Thoracic aorta (tissue), 2 donors: Measurements from ENCODE around the gene SBDS. TPM values are rescaled to one million over a fixed set of nuclear protein-coding genes. Genes with fewer than 3 reads are reported as not detected.
"Not testable (repeated sequence)": the region's sequence is repeated elsewhere in the genome, so short reads cannot be mapped to it uniquely, and the experiment has no call there.

Experiments used
- ATAC-seq: fragments of 150-250 bp; one replicate; pipeline ENCODE4 v1.8.0; 2017; ENCODE audit warnings: low read depth; ENCODE audit not compliant: insufficient number of reproducible peaks, low FRiP score
- DNase-seq: peaks from one replicate; pipeline ENCODE4 v3.0.0-alpha.2; 2020; ENCODE audit warnings: low spot score
- H3K27ac ChIP-seq, 2 donors: fragments of 200-600 bp; sonication (generic); 1 replicate in 1 of 2; 2 replicates in 1 of 2; pipeline ENCODE4 v1.5.1; 2016; ENCODE audit warnings: mild to moderate bottlenecking in 2 of 2, moderate library complexity in 2 of 2
- H3K27me3 ChIP-seq: fragments of 200-600 bp; sonication (generic); replicated peaks from 2 replicates; pipeline ENCODE4 v1.6.0; 2016; ENCODE audit warnings: mild to moderate bottlenecking; ENCODE audit not compliant: insufficient read depth
- H3K36me3 ChIP-seq: fragments of 200-600 bp; sonication (generic); one replicate; pipeline ENCODE4 v1.5.1; 2016
- H3K4me1 ChIP-seq, 2 donors: fragments of 200-600 bp; sonication (generic); 1 replicate in 1 of 2; 2 replicates in 1 of 2; pipeline versions ENCODE4 v1.5.1 to v1.6.0; 2016; ENCODE audit warnings: low read depth in 2 of 2, mild to moderate bottlenecking in 1 of 2; ENCODE audit not compliant: control insufficient read depth in 1 of 2
- H3K4me3 ChIP-seq: fragments of 200-600 bp; sonication (generic); 2 replicates; pipeline ENCODE4 v1.5.1; 2016; ENCODE audit warnings: mild to moderate bottlenecking
- H3K9me3 ChIP-seq: fragments of 200-600 bp; sonication (generic); 2 replicates; pipeline ENCODE4 v1.5.1; 2016
- total RNA-seq, 2 donors: library from RNA; depleted of rRNA; stranded (reverse); fragments of >200 nt; gene quantifications; one replicate each; pipeline versions ENCODE4 v1.1.0 to v1.2.3, GENCODE V29; 2016
- TF ChIP-seq, protein P1 (sequence below): fragments of 200-600 bp; sonication (generic); IDR thresholded peaks from one replicate; pipeline ENCODE4 v1.5.1; 2019; ENCODE audit warnings: antibody characterized with exemption

SBDS gene
- total RNA-seq, 2 donors from 2014 or later = 191 to 202 TPM

DNA sequence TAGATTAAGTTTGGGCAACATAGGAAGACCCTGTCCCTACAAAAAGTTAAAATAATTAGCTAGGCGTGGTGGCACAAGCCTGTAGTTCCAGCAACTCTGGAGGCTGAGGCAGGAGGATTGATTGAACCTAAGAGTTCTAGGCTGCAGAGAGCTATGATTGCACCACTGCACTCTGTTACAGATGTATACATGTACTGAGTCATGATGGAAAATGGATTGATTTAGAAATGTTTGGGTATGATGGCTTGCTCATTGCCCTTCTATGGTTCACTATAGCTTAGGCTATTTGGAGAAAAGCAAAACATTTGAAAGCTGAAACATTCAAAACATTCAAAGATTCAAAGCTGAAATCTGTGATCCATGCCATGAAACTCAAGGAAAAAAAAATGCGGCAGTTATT lies 16.4 kb downstream of the SBDS start:
- not testable (repeated sequence) for ATAC-seq, H3K9me3 ChIP-seq, H3K4me3 ChIP-seq, H3K4me1 ChIP-seq, H3K36me3 ChIP-seq, H3K27me3 ChIP-seq, H3K27ac ChIP-seq, DNase-seq

DNA sequence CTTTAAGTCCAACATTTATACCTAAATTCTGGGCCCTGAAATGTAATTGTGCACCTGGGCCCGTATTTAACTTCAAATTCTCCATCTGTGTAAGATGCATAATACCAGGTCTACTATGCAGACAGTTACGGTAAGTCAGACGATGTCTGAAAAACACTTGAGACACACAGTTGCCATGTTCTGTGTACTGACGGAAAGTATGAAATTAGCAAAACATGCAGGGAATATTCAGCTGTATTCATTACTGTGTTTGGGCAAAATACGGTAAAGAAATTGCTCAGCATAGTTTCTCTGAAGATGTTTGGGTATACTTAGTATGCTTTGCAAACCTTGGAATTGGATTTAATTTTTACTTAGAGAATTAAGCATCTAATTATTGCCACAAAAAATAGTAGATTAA lies 17.1 kb downstream of the SBDS start:
- not testable (repeated sequence) for H3K27me3 ChIP-seq, H3K4me1 ChIP-seq, H3K9me3 ChIP-seq, ATAC-seq, DNase-seq, H3K4me3 ChIP-seq, H3K36me3 ChIP-seq, H3K27ac ChIP-seq

DNA sequence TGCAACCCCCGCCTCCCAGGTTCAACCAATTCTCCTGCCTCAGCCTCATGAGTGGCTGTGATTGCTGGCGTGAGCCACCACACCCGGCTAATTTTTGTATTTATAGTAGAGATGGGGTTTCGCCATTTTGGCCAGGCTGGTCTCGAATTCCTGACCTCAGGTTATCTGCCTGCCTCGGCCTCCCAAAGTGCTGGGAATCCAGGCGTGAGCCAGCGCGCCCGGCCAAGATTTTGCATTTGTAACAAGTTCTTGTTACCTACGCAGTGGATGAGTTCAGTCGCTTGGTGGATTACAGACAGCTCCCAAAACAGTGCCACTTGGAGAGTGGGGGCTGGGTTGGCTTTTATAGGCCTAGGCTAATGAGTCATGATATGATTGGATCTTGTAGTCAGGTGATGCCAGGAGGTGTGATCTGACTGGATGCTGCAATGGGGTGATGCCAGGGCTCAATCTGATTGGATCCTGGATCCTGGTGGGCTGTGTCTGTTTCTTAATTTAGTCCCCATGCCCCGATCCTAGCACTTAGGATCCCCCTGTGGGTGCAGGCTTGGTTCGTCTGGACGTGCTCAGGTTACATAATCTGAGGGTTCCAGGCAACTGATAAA lies 20.3 kb downstream of the SBDS start:
- H3K9me3 ChIP-seq = no peaks in the 10 kb centered on the region
- H3K4me3 ChIP-seq = no peak overlapping the region
- ATAC-seq (no peak), DNase-seq (no peak)
- no peak overlapping the region for H3K27ac ChIP-seq
- no peaks in the 10 kb centered on the region for H3K36me3 ChIP-seq
- no peaks in the 10 kb centered on the region for H3K27me3 ChIP-seq
- TF ChIP-seq, protein P1, sequence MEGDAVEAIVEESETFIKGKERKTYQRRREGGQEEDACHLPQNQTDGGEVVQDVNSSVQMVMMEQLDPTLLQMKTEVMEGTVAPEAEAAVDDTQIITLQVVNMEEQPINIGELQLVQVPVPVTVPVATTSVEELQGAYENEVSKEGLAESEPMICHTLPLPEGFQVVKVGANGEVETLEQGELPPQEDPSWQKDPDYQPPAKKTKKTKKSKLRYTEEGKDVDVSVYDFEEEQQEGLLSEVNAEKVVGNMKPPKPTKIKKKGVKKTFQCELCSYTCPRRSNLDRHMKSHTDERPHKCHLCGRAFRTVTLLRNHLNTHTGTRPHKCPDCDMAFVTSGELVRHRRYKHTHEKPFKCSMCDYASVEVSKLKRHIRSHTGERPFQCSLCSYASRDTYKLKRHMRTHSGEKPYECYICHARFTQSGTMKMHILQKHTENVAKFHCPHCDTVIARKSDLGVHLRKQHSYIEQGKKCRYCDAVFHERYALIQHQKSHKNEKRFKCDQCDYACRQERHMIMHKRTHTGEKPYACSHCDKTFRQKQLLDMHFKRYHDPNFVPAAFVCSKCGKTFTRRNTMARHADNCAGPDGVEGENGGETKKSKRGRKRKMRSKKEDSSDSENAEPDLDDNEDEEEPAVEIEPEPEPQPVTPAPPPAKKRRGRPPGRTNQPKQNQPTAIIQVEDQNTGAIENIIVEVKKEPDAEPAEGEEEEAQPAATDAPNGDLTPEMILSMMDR = no peak
- no peaks in the 10 kb centered on the region for H3K4me1 ChIP-seq

DNA sequence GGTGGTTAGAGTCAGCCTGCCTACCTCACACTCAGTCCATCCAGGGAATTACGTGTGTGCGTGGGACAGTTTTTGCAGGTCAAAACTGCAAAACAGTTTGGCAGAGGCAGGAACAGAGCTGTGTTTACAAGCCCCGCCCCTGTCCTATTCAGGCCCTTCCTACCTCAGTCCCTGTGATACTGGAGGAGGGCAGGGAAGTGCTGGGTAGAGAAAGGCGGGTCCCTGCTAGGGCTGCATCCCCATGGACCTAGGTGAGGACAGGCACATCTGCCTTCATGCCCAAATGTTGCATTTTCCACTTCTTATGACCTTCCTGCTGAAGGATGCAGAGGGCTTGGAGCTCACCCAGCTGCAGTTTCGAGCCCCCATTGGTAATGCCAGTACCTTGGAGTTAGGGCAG lies 25.1 kb downstream of the SBDS start:
- DNase-seq (no peak), ATAC-seq (no peak)
- Histone ChIP-seq H3K27ac (no peak overlapping the region), H3K4me3 (no peak overlapping the region), H3K9me3 (no peaks in the 10 kb centered on the region), H3K4me1 (no peaks in the 10 kb centered on the region), H3K36me3 (no peaks in the 10 kb centered on the region), H3K27me3 (no peaks in the 10 kb centered on the region)
- TF ChIP-seq, protein P1 = no peak

DNA sequence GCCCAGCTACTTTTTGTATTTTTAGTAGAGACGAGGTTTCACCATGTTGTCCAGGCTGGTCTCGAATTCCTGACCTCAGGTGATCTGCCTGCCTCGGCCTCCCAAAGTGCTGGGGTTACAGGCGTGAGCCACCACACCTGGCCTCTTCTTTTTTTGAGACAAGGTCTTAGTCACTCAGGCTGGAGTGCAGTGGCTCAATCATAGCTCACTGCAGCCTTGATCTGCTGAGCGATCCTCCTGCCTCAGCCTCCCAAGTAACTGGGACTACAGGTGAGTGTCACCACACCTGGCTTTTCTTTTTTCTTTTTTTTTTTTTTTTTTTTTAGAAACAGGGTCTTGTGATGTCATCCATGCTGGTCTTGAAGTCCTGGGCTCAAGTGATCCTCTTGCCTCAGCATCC lies 26.4 kb downstream of the SBDS start:
- ATAC-seq, H3K4me3 ChIP-seq, H3K27me3 ChIP-seq, DNase-seq, H3K9me3 ChIP-seq, H3K4me1 ChIP-seq, H3K27ac ChIP-seq, H3K36me3 ChIP-seq: not testable (repeated sequence)

DNA sequence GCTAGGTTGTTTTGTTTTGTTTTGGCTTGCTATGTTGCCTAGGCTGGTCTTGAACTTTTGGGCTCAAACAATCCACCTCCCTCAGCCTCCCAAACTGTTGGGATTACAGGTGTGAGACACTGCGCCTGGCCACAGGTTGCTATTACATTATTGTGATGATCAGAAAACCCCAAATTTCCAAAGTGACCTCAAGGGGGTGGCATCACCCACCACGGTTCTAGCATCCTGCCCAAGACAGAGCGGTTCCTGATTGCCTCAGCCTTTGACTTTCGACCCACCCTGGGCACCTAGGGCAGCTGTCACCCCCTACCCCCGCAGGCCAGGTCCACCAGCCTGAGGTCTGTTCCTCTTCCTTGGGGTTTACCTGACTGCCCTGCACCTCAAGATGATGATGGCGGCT lies 28.4 kb downstream of the SBDS start:
- no peaks in the 10 kb centered on the region for H3K36me3 ChIP-seq
- H3K9me3 ChIP-seq = no peaks in the 10 kb centered on the region
- ATAC-seq = no peak
- TF ChIP-seq, protein P1 = no peak
- no peaks in the 10 kb centered on the region for H3K4me1 ChIP-seq
- H3K27ac ChIP-seq = no peak overlapping the region
- no peak overlapping the region for H3K4me3 ChIP-seq
- no peak for DNase-seq
- no peaks in the 10 kb centered on the region for H3K27me3 ChIP-seq

DNA sequence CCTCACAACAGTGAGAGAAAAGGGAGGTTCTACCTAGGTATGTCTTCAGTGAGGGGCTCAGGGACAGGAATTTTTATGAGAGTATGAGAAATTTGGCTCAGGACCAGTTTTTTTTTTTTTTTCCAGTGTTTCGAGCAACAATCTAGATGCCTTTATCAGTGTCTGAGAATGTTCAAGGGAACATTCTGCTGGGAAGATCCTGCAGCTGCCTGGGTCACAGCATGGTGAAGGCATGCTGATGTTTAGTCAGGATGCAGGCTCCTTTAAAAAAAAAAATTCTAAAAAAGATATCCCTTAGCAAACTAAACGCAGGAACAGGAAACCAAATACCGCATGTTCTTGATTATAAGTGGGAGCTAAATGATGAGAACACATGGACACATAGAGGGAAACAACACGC lies 31.0 kb downstream of the SBDS start:
- H3K27me3 ChIP-seq = no peaks in the 10 kb centered on the region
- peaks cover 5% of the 10 kb centered on the region for H3K36me3 ChIP-seq
- H3K9me3 ChIP-seq = no peaks in the 10 kb centered on the region
- no peaks in the 10 kb centered on the region for H3K4me1 ChIP-seq
- no peak for ATAC-seq
- no peak overlapping the region for H3K27ac ChIP-seq
- no peak for DNase-seq
- H3K4me3 ChIP-seq = no peak overlapping the region
- TF ChIP-seq, protein P1 = no peak
